GM13977 (cell line): ENCODE data around the gene CARD14.

Experiments
- DNase-seq: peaks from one replicate; pipeline ENCODE4 v3.0.0; 2012; ENCODE audit warnings: low spot score
- CTCF ChIP-seq: IDR thresholded peaks from 2 replicates; pipeline ENCODE4 v1.5.1; 2012; ENCODE audit warnings: mild to moderate bottlenecking, control low read depth; ENCODE audit not compliant: insufficient read depth; ENCODE audit errors: extremely low read depth, missing control alignments
- in situ Hi-C: fragments of 300-500 bp; cut with MboI; formaldehyde crosslinking; loops from one replicate; pipeline ENCODE4 v1.12.0; 2022; ENCODE audit warnings: low sequenced_read_pairs, low pct_unique_long_range_greater_than_20kb, mixed read lengths, inconsistent platforms; ENCODE audit not compliant: unreplicated experiment

The CARD14 gene

DNA sequence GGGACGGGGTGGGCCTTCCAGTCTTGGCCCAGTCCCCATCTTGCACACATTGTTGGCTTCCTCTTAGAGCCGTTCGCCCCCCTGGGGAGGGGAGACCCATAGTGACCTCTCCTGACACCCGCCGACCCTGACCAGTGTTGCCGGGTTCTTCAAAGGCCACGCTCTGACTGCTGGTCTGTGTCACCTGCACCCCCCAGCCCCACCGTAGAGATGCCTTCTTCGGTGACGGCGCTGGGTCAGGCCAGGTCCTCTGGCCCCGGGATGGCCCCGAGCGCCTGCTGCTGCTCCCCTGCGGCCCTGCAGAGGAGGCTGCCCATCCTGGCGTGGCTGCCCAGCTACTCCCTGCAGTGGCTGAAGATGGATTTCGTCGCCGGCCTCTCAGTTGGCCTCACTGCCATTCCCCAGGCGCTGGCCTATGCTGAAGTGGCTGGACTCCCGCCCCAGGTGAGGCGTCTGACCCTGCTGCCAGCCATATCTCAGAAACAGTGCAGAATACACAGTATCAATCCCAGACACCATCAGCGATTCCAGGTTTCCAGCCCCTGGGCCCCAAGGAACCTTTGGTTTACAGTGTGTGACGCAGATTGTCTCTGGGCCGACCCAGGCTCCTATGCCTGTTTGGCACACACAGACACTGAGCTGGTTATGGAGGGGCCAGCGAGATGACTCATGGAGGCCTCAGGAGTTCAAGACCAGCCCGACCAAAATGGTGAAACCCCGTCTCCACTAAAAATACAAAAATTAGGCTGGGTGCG lies 51.7 kb downstream of the CARD14 start:
- DNase-seq = no peak
- TF ChIP-seq CTCF = no peak
- in situ Hi-C loops = no loop called here

GRCh38 chr17:80222376-80223141 lies 52.7 kb downstream of the CARD14 start:
- in situ Hi-C loops = no loop called here
- no peak for TF ChIP-seq CTCF
- no peak for DNase-seq

DNA sequence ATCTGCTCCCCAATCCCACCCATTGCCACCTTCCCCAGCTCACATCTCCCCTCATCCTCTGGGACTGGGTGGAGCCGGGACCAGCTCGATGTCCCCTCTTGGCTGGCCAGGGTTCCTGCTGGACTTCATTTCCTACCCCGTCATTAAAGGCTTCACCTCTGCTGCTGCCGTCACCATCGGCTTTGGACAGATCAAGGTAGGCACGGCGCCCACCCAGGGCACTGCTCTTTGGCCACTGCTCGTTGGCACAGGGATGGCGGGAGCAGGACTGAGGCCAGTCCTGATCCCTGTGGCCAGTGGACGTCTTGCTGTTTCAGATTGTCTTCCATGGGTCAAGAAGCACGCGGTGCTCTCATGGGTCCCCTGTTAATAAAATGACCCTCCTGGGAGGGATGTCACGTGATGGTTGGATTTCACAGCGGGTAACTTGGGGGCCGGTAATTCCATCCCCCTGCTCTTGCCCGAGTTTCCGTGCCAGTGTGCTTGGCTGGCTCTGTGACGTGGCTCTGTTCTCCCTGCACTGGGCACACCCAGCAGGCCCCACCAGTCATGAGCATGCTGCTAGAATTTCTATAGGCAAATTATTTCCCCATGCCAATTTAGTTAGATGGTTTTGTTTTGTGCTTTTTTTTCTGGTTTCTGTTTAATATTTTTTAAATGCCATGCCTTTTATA lies 53.4 kb downstream of the CARD14 start:
- no peak for TF ChIP-seq CTCF
- in situ Hi-C loops = no loop called here
- DNase-seq = no peak

GRCh38 chr17:80223838-80224497 lies 54.1 kb downstream of the CARD14 start:
- TF ChIP-seq CTCF = no peak
- no peak for DNase-seq
- in situ Hi-C loops = no loop called here

- in situ Hi-C loops = no loop called here
- no peak for TF ChIP-seq CTCF
- DNase-seq = no peak
Measured at GRCh38 chr17:80224683-80225082, 54.9 kb downstream of the CARD14 start.

- in situ Hi-C loops = no loop called here
- TF ChIP-seq CTCF = no peak
- DNase-seq = no peak
Measured at GRCh38 chr17:80225230-80225629, 55.4 kb downstream of the CARD14 start.
